ENCODE results near the gene POC1B.
A peak's percentile ranks its signal among the peaks of the same experiment; 100 is the strongest.

Gene POC1B

DNA sequence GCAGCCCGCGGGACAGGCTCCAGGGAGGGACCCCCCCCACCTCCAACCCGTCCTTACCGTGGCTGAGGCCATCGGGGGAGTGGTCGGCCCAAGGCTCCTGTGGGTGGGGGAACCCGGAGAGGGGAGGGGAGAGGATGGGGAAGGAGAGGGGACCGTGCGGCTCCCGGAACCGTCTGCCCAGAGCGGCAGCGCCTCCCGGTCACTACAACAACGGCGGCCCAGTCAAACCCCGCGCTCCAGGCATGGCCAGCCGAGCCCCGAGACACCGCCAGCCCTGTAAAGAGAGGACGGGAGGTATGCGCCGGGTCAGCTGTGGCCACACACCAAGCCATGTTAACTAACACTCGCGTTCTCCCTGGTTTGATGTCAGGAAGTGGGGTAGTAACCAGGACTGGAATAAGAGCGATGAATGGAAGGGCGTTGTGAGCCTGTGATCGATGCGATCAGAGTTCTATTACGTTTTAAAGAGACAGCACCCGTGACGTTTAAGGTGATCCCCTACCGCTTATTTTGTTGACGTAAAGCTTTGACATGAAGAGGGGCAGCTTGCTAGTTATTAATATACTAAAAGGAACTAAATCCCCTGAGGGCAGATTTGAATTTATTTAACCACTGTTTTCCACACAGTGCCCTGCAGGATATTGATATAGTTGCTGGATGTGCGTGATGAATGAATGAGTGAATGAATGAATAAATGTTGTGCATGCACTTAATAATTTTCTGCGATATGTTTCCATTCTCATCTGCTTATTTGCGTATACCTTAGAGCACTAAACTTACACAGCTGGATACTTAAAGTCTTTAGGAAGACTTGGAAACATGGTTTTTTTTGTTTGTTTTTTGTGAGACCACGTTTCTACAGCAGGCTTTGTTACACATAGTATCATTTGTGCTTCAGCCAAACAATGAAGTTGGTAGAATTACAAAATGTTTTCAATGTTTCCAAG lies at the start of gene POC1B:
Gene POC1B (minus strand): TSS at position 224 of the 947 bp plus-strand sequence. CDS start 152 bp downstream, at position 72.
- DNase-seq (ENCODE audit: low read depth) = peak; percentile 34

DNA sequence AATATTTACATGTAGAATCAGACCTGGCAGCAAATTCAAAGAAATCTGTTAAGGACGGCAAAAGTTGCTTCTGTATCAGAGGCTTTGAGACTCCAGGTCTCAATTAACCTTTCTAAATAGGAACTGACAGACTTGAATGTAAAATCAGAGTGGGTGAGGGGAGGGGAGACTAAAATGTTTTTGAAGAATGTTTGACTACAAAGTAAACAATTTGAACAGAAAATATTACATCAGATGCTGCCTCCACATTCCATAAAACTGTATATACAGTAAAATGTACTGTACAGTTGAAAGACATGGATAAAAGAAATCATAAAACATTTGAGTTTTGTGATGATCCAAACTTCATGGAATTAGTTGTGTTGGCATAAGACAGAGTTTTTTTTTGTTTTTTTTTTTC lies 49.5 kb upstream of the POC1B start:
- DNase-seq (ENCODE audit: low read depth) = no peak

- no peak for DNase-seq (ENCODE audit: low read depth)
These were observed 48.9 kb upstream of the POC1B start for GRCh38 chr12:89574736-89575208.

- DNase-seq (ENCODE audit: low read depth) = no peak
These were observed 47.4 kb upstream of the POC1B start for GRCh38 chr12:89573051-89573810.

- DNase-seq (ENCODE audit: low read depth) = no peak
These were observed 45.8 kb upstream of the POC1B start for GRCh38 chr12:89571491-89572195.

DNA sequence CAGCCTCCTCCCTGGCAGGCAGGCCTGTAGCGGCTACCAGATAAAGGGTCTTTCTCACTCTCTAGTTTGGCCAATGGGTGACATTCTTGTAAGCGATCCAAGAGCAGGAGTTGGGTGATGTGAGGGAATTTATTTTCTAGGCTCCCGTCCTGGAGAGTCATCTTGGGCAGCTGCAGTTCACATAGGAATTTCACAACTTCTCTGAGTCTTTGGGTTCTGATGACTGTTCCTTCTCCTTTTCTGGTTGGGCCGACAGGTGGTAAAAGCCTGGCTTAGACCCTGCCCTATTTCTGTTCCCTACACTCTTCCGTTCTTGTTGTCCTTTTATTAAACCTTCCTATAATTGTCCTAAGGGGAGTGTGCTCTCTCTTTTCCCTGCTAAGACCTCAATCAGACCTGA lies 42.6 kb upstream of the POC1B start:
- no peak for DNase-seq (ENCODE audit: low read depth)

GRCh38 chr12:89567691-89568239 lies 41.9 kb upstream of the POC1B start:
- no peak for DNase-seq (ENCODE audit: low read depth)

DNA sequence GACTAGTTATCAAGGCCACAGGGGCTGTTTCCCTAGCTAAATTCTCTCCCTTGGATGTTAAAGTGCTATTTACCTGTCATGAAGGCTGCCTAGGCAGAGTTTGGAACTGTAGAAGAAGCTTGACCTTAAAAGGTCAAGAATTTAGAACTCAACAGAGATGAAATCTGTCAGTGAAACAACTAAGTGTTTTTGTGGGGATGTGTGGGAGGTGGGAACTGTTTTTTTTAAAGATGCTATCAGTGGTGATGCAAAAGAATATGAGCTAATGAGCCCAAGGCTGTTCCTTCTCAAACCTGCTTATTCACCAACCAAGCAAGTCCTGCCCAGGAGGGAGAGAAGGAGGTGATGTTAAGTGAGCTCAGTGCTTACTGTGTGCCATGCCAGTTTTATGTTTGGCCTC lies 40.8 kb upstream of the POC1B start:
- DNase-seq (ENCODE audit: low read depth) = no peak

DNA sequence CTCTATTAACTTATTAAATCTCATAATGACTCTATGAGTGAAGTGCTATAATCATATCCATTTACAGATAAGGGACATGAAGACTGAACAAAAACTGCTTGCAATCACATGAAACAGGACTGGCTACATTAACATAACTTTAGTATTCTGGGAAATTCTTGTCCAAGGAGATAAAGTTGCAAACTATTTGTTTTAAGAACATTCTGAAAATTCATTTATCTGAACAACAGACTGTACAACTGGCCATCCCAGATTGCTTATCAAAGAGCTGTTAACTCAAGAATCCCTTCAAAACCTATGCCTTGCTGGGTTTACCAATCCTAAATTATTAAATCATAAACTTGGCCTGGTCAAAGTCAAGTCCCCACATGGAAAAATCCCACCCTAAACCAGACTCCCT lies 39.2 kb upstream of the POC1B start:
- no peak for DNase-seq (ENCODE audit: low read depth)

DNA sequence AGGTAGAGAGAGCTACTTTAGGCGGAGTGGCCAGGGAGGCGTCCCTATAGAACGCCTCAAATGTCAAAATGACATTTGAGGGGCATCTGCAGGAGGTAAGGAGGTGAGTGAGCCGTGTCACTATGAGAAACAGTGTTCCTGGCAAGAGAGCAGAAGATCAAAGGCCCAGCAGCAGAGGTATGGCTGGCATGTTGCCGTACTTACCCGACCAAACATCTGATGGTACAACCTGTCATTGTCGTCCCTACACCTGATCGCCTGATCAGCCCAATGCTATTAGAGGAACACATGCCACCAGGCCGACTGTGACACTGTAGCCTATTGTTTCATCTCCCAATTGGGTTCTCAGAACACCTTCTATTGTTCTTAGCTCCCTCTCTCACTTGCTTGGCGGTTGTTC lies 33.9 kb upstream of the POC1B start:
- no peak for DNase-seq (ENCODE audit: low read depth)

DNA sequence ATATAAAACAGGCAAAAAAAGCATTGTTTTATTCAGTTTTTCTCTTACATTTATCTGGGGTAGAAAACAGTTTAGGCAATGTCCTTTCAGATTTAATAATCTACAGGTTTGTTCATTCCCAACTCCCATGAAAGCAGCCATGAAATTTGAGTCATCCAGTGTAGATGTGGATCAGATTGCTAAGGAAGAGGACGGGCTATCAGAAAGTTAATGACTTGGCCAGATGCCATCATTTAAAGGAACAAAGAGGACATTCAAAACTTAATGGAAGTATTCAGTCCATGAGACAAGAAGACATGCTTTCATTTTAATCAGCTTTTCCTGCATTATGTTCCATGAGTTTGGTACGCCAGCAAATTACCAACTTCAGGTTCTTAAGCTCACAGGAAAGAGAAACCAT lies 31.1 kb upstream of the POC1B start:
- DNase-seq (ENCODE audit: low read depth) = no peak

DNA sequence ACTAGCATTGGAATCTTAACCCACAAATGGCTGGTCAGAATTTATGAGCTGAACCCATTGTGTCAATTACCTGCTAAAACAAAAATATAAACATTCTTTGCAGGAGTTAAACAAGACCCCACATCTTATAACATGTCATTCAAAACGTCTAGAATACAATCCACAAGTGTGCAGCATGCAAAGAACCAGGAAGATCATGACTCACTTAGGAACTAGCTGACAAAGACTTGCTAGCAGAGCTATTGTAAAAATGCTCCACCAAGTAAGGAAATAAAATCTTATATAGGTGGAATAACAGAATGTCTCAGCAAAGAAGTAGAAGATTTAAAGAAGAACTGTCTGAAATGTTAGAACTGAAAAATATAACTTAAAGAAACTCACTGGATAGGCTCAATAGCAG lies 26.5 kb upstream of the POC1B start:
- DNase-seq (ENCODE audit: low read depth) = no peak

GRCh38 chr12:89551747-89552146 lies 25.9 kb upstream of the POC1B start:
- DNase-seq (ENCODE audit: low read depth) = no peak

- DNase-seq (ENCODE audit: low read depth) = no peak
These were observed 21.3 kb upstream of the POC1B start for GRCh38 chr12:89547101-89547500.

GRCh38 chr12:89546151-89546550 lies 20.3 kb upstream of the POC1B start:
- DNase-seq (ENCODE audit: low read depth) = no peak

DNA sequence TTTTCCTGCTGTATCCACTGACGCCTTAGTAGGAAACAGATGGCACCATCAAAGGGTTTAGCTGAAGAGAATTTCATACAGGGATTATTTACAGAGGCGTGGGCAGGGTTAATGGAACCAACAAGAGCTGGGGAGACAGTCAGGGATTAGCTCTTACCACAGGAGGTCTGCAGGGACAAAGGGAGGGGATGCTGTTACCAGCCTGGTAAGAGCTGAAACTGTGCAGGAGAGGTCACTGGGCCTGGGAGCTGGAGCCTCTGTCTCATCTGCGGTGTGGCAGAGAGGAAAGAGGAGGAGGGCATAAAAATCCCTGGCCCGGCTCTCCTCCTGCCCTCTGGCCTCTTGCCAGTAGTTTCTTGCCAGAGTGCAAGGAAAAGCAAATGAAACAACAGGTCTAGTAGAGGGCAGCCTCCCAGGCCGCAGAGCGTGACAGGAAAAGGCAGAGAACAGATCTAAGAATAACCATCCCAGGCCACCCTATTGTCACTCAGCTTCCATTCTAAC lies 18.9 kb upstream of the POC1B start:
- DNase-seq (ENCODE audit: low read depth) = no peak

DNA sequence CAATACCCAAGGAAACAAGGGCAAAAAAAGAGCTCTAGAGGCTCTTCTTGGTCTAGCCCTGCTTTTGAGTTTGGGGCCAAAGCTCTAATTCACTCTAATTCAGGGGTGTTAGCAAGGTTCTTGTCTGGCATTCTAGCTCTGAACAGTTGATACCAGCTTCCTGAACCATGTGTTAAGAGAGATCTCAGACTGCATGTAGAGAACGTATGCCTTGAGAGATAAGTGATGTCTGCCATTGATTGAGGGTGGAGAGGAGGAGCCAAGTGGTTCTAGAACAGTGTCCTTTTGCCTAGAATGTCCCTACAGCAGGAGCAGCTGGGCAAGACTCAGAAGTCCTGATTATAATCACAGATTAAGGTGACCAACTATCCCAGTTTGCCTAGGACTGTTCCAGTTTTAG lies 18.2 kb upstream of the POC1B start:
- no peak for DNase-seq (ENCODE audit: low read depth)

DNA sequence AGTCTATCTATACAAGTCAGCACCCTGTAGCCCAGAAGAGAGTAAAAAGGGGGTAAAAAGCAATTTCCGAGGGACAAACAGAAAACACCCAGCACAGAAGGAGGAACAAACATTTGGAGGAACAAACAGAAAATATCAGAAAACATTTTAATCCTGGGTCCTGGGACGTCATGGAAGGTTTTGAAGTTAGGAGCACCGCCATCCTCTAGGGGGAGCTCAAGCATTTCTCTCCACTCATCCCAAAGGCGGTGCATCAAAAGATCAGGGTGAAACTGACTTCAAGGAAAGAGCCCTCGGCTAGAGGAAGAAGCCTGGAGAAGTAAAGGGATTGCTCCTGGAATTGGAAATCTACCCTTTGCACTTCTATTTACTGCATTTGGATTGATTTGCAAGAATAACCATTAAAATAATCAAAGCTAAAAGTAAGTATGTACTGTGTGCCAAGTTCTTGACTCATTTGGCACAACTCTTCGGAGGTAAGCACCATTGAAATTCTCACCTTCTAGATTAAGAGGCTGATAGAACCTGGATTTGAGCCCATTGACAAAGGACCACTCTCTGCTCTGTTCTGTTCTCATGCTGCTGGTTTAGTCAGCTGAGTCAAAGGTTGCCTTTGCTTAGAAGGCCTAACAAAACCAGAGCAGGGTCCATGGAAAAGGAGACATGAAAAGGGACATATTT lies 17.2 kb upstream of the POC1B start:
- DNase-seq (ENCODE audit: low read depth) = peak; percentile 16

- DNase-seq (ENCODE audit: low read depth) = no peak
These were observed 16.4 kb upstream of the POC1B start for GRCh38 chr12:89542236-89542635.

- DNase-seq (ENCODE audit: low read depth) = no peak
These were observed 14.7 kb upstream of the POC1B start for GRCh38 chr12:89540586-89540985.

Data from T-helper 22 cell (primary cell).